Testis (tissue), 5 donors: ENCODE measurements around the gene THAP11. TPM values are rescaled to one million over a fixed set of nuclear protein-coding genes. Genes with fewer than 3 reads are reported as not detected.

Experiments
- DNase-seq: peaks from one replicate; pipeline ENCODE4 v3.0.0-alpha.2; 2019
- H3K27ac ChIP-seq, 2 donors: fragments of 200-600 bp; sonication (generic); one replicate each; pipeline ENCODE4 v1.5.1; 2019
- H3K27me3 ChIP-seq: fragments of 200-600 bp; sonication (generic); one replicate; pipeline ENCODE4 v1.5.1; 2019
- H3K36me3 ChIP-seq: fragments of 200-600 bp; sonication (generic); one replicate; pipeline ENCODE4 v1.5.1; 2017; ENCODE audit warnings: low read depth; ENCODE audit errors: missing control alignments
- H3K4me1 ChIP-seq: fragments of 200-600 bp; sonication (generic); one replicate; pipeline ENCODE4 v1.5.1; 2019
- H3K4me3 ChIP-seq, 2 donors: fragments of 200-600 bp; sonication (generic); one replicate each; pipeline ENCODE4 v1.5.1; 2017 to 2019
- H3K9me3 ChIP-seq: fragments of 200-600 bp; sonication (generic); one replicate; pipeline ENCODE4 v1.5.1; 2017
- POLR2A ChIP-seq: fragments of 450-650 bp; IDR thresholded peaks from one replicate; pipeline ENCODE4 v1.6.1; 2017; ENCODE audit warnings: antibody characterized with exemption, mild to moderate bottlenecking, moderate library complexity
- WGBS, 2 donors: methylation state at CpG; one replicate each; pipeline ENCODE4 v1.1.5; 2018; 5-methylcytosine and 5-hydroxymethylcytosine counted together
- intact Hi-C: fragments of 100-400 bp; cut with DNase I; formaldehyde crosslinking; loops from one replicate; pipeline ENCODE4 v1.15.1; 2023; ENCODE audit warnings: low total_unique reads
- long read RNA-seq, 2 donors: transcript quantifications; one replicate each; lab custom pipeline, GENCODE V29; 2026
- polyA plus RNA-seq: library from polyadenylated mRNA; stranded (reverse); fragments of 350-450 nt; fragmentation: Illumina TruSeq; extraction: RNeasy Lipid Tissue Mini Kit (QIAGEN cat#74804); gene quantifications from one replicate; pipeline ENCODE4 v1.2.3, GENCODE V29; 2014; ENCODE audit warnings: low read depth, low replicate concordance; ENCODE audit not compliant: insufficient read depth
- total RNA-seq, 2 donors: library from RNA; depleted of rRNA; stranded (reverse); fragments of >200 nt; gene quantifications; one replicate each; pipeline ENCODE4 v1.2.3, GENCODE V29; 2016
- TF ChIP-seq, protein P1 (sequence below), 3 experiments: fragments of 450-650 bp in 2 of 3; fragments of 200-600 bp in 1 of 3; sonication (generic) in 1 of 3; IDR thresholded peaks; one replicate each; pipeline ENCODE4 v1.5.1; 2016 to 2019; ENCODE audit warnings: antibody characterized with exemption in 3 of 3, mild to moderate bottlenecking in 2 of 3, moderate library complexity in 1 of 3

The THAP11 gene
- total RNA-seq (10 to 100 TPM; 56.8 to 59.7 TPM), polyA plus RNA-seq (24.0 TPM)
- long read RNA-seq, donor 1, transcript THAP11-201 (1 exons, 2,114 nt) = major isoform, 60 of 60 reads
- long read RNA-seq, donor 1, partial matches to known transcripts = 0 of 60 reads
- long read RNA-seq, donor 1, other reads (novel, unspliced or antisense) = 0 of 60 reads
- long read RNA-seq, donor 2, transcript THAP11-201 (1 exons, 2,114 nt) = major isoform, 37 of 37 reads
- long read RNA-seq, donor 2, partial matches to known transcripts = 0 of 37 reads
- long read RNA-seq, donor 2, other reads (novel, unspliced or antisense) = 0 of 37 reads

DNA sequence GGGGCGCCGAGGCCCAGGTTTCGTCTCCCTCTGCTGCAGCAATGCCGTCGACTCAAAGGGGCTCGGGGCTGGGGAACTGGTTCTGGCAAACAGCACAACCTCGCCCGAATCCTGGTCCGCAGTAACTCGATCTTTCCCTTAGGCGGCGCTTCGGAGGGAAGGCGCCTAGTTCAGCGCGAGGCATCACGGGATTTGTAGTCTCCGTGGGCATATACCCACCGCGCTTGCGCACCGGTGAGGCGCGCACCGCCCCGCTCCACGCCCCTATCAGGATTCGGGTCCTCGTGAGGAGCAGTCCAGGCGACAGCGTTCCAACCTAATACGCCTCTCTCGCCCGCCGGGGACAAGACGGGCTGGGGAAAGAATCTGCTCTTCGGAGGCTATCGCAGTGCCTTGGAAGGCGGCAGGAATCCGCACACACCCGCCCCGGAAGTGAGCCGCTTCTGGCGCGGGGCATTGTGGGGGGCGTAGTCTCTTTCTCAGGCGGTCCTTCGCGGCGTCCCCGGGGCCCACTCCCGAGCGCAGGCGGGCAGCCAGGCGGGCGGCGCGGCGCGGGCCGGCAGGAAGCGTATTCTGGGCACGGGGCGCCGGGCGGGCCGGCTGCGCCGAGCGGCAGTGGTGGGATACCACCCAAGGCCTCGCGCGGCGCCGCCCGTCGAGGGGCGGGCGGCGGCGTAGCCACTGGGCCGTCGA, at the start of gene THAP11:
TSS of gene THAP11 (plus strand) at position 505 of the 693 bp plus-strand sequence. CDS start 235 bp downstream, outside the sequence.
- Histone ChIP-seq H3K4me3 (peak within 1 kb of the TSS; percentile 87 to 96), H3K27ac (peak within 1 kb of the TSS; percentile 100), H3K4me1 (peaks cover 26% of the 10 kb centered on the region), H3K9me3 (no peaks in the 10 kb centered on the region), H3K36me3 (no peaks in the 10 kb centered on the region), H3K27me3 (no peaks in the 10 kb centered on the region)
- 0 to 1% methylated on average over 20 to 66 of the region's 83 CpGs for WGBS, 2 donors
- peak; percentile 97 for DNase-seq
- intact Hi-C loops = no loop called here
- TF ChIP-seq, protein P1, sequence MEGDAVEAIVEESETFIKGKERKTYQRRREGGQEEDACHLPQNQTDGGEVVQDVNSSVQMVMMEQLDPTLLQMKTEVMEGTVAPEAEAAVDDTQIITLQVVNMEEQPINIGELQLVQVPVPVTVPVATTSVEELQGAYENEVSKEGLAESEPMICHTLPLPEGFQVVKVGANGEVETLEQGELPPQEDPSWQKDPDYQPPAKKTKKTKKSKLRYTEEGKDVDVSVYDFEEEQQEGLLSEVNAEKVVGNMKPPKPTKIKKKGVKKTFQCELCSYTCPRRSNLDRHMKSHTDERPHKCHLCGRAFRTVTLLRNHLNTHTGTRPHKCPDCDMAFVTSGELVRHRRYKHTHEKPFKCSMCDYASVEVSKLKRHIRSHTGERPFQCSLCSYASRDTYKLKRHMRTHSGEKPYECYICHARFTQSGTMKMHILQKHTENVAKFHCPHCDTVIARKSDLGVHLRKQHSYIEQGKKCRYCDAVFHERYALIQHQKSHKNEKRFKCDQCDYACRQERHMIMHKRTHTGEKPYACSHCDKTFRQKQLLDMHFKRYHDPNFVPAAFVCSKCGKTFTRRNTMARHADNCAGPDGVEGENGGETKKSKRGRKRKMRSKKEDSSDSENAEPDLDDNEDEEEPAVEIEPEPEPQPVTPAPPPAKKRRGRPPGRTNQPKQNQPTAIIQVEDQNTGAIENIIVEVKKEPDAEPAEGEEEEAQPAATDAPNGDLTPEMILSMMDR (IDR thresholded peaks at IDR 0.05) = peak; percentile 88 to 97 (median 93)
- no peak for TF ChIP-seq POLR2A

DNA sequence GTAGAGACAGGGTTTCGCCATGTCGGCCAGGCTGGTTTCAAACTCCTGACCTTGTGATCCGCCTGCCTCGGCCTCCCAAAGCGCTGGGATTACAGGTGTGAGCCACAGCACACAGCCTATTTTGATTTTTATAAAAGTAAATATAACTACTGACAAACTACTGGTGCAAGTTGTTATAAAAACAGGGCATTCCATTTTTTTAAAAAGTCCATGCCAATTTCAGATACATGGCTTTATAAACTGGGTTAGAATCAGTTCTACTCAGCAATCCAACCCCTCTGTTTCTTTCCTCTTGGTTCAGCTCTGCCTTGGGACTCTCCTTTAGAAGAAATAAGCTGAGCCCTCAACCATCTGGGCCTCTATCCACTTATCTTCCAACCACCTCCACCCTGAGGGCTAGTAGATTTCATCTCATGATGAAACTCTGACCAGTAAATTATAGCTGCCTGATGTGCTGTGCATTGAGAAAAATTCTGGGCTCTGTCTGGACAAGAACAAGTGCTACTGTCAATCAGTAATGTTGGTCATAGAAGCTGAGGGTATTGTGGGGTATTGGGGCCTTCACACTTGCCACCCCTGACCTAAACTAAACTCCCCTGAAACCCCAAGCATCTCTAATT, 45.9 kb upstream of the THAP11 start:
- intact Hi-C loops = no loop called here
- no peak for TF ChIP-seq POLR2A
- TF ChIP-seq, protein P1 (IDR thresholded peaks at IDR 0.05) = no peak
- peaks cover 4% of the 10 kb centered on the region for H3K4me1 ChIP-seq
- H3K4me3 ChIP-seq = no peak overlapping the region
- no peaks in the 10 kb centered on the region for H3K9me3 ChIP-seq
- DNase-seq = no peak
- H3K27me3 ChIP-seq = no peaks in the 10 kb centered on the region
- WGBS, 2 donors = 100% methylated on average over 5 of the region's 5 CpGs
- no peak overlapping the region for H3K27ac ChIP-seq
- H3K36me3 ChIP-seq = no peaks in the 10 kb centered on the region

DNA sequence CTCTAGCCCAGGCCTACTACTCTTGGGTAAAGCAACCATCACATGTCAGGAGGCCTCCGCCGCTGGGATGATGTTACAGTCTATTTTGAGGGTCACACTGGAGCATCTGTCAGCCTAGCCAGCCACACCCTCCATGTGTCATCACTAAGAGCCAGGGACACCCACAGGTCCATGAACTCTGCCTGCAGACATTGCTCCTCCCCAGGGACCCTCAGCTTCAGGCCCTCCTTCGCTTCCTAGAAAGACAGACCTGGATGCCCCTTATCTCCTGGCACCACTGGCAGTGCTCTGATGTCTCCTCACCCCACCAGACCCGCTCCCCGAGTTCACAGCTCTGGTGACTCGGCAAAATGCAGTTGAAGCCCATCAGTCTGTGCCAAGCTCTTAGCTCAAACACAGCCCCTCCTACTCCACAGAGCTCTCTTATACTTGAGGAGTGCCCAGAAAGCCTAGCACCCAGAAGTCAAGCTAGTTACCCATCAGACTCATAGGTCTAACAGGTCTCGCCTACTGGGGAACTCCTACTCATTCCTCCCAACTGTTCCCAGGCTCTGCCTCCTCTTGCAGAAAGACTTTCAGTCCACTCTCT, 41.7 kb upstream of the THAP11 start:
- Histone ChIP-seq H3K4me1 (peaks cover 8% of the 10 kb centered on the region), H3K36me3 (no peaks in the 10 kb centered on the region), H3K9me3 (no peaks in the 10 kb centered on the region), H3K27me3 (no peaks in the 10 kb centered on the region), H3K4me3 (no peak overlapping the region), H3K27ac (no peak overlapping the region)
- WGBS, 2 donors = 81 to 92% methylated on average over 7 of the region's 7 CpGs
- TF ChIP-seq POLR2A = no peak
- TF ChIP-seq, protein P1 (IDR thresholded peaks at IDR 0.05) = no peak
- DNase-seq = no peak
- intact Hi-C loops = no loop called here

DNA sequence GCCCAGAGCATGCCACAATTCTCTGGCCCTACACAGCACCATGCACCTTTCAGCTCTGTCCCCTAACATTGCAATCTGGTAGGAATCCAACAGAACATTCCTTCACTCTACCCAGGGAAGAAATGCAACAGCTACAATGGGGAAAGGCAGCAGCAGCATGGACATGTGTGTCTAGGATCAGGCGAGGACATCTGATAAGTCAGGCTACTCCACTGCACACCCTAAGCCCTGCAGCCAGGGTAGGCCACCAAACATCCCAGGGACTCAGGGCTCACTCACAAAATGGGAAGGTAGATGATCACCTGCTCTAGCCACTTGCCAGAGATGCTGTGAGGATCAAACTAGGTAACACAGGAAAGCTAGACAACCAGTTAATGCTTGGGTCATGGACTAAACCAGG, 40.9 kb upstream of the THAP11 start:
- TF ChIP-seq POLR2A = no peak
- TF ChIP-seq, protein P1 (IDR thresholded peaks at IDR 0.05) = no peak
- H3K36me3 ChIP-seq = no peaks in the 10 kb centered on the region
- H3K4me1 ChIP-seq = peaks cover 12% of the 10 kb centered on the region
- no peak overlapping the region for H3K4me3 ChIP-seq
- WGBS, 2 donors = 95 to 100% methylated on average over 1 of the region's 1 CpG
- no peak overlapping the region for H3K27ac ChIP-seq
- no peak for DNase-seq
- H3K9me3 ChIP-seq = no peaks in the 10 kb centered on the region
- intact Hi-C loops = no loop called here
- no peaks in the 10 kb centered on the region for H3K27me3 ChIP-seq
